HG03432 (cell line): Measurements from ENCODE around the gene KLHL18.
A peak's percentile ranks its signal among the peaks of the same experiment; 100 is the strongest.
"Not testable (repeated sequence)": the region's sequence is repeated elsewhere in the genome, so short reads cannot be mapped to it uniquely, and the experiment has no call there.

Experiments used
- ATAC-seq: cut with Tn5 transposase; IDR thresholded peaks from one replicate; pipeline ENCODE4 v1.9.1; 2021; ENCODE audit warnings: mild to moderate bottlenecking, moderate library complexity; ENCODE audit not compliant: unreplicated experiment

KLHL18 gene

DNA sequence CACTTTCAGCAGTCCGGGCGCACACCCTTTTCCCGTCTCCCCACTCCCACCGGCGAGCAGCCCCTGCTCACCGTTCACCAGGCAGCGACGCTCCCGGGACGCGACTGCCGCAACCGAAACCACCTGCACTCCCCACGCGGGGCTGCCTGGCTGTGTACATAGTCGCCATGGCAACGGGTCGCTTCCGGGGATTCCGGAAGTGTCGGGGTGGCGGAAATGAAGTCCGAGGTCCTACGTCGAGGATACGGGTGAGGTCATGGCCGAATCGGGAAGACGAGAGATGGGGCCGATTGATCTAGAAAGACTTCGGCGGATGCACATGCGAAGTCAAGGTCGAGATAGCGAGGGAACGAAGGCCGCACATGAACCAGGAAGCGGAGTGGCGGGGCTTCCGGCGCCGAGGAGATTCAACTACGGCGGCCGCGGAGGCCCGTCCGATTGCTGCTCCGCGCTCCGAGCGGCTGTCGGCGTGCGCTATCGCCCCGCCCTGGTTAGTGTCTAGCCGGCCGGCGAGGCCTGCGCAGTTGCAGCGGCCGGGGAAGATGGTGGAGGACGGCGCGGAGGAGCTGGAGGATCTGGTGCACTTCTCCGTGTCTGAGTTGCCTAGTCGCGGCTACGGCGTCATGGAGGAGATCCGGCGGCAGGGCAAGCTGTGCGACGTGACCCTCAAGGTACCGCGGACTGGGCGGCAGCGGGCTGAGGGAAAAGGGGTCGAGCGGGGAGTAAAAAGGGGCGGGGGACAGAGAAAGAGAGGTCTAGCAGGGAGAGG lies at the start of gene KLHL18, which contains the start of gene KIF9:
TSS of gene KLHL18 (plus strand) at position 521 of the 769 bp plus-strand sequence. CDS start at position 543, 22 bp downstream.
TSS of gene KIF9 (minus strand) at position 376 of the 769 bp plus-strand sequence. CDS start 5,425 bp downstream, outside the sequence.
- ATAC-seq, result peak; percentile 84

DNA sequence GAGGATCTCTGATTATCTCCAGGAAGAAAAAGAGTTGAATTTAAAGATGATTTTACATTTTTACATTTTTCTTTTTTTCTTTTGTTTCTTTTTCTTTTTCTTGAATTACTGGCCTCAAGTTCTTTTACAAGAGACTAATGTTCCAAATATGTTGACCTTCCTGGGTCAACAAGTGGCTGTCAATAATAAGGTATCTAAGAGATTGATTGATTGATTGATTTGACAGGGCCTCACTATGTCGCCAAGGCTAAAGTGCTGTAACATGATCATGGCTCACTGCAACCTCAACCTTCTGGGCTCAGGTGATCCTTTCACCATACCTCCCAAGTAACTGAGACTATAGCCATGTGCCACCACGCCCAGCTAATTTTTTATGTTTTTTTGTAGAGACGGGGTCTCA lies 44.7 kb upstream of the KLHL18 start:
- no peak for ATAC-seq

GRCh38 chr3:47239929-47240328 lies 42.8 kb upstream of the KLHL18 start:
- no peak for ATAC-seq

DNA sequence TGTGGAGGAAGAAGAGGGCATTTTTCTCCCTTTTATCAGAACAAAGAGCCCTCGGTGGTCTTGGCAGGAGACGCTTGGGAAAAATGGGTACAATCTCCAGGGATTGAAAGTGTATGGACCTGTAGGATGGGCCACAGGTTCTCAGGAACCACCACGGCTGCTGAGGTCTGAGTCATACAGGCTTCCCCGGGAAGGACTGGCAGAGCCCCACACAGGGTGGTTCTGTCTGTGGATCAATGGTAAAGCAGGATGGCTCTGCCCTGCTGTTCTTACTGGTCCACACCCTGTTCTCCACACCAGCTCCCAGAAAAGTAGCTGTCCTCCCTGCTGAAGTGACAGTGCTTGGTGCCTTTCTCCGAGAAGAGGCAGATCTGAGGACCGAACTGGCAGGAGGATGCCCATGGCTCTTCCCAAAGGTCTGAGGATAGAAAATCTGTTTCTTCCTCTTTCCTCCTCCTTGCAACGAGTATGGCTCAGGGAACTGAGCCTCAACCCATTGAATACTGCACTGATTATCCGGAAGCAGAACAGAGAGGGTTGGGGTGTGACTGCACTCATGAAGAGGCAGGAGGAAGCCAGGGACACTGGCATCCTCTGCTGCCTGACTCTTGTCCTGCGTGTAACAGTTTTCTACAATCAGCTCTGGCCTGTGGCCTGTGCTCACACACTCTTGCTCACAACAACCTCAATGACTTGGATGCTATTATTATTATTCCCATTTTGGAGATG lies 39.2 kb upstream of the KLHL18 start:
- no peak for ATAC-seq

DNA sequence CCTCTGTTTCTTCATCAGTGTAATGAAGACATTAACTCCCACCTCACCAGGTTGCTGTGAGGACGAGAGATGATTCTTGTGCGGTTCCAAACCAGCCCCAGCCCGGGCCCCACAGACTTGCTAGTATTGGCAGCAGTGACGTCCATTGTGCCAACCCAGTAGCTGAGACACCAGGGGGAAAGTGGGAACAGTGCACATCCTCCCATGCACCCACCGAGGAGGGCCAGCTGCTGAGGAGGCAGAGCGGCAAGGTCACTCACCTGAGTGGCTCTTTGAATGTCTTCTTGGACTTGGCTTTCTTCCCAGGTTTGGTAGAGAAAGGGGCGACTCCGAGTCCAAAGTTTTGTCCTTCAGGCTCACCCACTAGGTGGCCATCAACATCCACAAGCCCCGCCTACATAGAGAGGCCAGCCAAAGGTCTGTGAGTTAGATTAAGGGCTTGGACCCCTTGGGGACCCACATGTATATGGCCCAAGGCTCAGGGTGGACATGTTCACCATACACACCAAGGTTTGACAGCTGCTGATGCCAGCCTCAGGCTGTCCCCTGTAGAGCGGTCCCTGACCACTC lies 38.1 kb upstream of the KLHL18 start:
- no peak for ATAC-seq

DNA sequence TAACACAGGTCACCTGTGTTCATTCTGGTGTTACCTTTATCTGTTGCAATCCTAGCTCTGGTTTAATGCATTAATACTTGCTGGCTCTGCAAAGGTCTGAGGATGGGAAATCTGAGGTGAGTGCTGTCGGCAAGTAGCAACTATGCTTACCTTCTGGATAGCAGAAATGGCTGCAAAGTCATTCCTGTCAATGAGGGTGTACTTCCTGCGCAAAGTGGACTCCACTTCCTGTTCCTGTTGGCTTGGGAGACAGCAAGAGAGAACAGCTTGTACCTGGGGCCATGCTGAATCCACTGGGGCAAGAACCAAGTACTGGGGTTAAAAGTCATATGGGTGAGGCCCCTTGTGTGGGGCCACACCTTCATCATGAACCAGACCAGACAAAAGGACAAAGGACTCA lies 37.5 kb upstream of the KLHL18 start:
- no peak for ATAC-seq

GRCh38 chr3:47247131-47248064 lies 35.3 kb upstream of the KLHL18 start:
- no peak for ATAC-seq

- ATAC-seq, result no peak
Measured at GRCh38 chr3:47250309-47251060, 32.3 kb upstream of the KLHL18 start.

DNA sequence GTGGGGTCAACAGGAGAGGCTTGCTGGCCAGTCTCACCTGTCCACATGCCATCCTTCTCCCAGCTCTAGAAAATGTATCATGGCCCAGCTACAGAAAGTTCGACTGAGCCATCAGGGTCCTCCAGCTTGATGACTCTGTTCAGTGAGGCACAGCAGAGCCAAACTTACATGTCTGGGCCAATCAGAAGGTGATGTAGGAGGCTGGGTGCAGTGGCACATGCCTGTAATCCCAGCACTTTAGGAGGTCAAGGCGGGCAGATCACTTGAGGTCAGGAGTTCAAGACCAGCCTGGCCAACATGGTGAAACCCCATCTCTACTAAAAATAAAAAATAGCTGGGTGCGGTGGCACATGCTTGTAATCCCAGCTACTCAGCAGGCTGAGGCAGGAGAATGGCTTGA lies 31.7 kb upstream of the KLHL18 start:
- ATAC-seq, result not testable (repeated sequence)

DNA sequence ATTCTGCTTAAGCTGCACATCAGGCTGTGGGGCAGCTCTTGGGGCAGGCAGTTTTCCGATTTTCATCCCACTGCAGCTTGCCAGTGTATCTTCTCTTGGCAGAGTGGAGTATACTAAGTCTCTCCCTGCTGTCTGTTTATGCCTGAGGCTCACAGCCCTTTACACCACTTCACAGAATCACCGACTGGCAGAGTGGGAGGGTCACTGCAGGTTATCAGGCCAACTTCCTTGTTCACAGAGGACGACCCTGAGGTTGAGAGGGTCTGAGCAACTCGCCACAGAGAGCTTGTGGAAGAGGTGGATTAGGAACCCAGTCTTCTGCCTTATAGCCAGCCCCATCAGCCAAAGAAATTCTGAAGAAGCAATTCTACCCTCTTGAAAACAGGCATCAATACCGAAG lies 31.1 kb upstream of the KLHL18 start:
- no peak for ATAC-seq

- ATAC-seq, result not testable (repeated sequence)
Measured at GRCh38 chr3:47256331-47256730, 26.4 kb upstream of the KLHL18 start.

DNA sequence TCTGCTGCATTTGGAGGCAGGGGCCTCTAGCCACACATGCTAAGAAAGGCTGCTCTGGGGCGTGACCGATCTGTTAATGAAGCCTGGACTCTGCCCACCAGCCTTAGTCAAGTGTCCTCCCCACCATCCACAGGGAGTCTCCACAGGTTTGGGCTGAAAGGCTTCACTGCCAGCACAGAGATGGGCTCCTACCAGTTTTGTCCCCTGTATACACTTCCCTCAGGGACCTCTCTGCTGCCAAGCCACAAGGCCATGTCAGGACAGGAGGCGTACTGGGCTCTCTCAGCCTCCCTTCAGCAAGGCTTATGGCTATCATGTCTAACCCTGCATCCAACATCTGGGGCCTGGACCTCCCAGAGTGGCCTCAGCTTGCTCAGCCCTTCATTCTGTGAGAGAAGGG lies 23.6 kb upstream of the KLHL18 start:
- no peak for ATAC-seq

GRCh38 chr3:47260605-47261004 lies 22.1 kb upstream of the KLHL18 start:
- ATAC-seq, result no peak

- no peak for ATAC-seq
Measured at GRCh38 chr3:47261301-47261700, 21.4 kb upstream of the KLHL18 start.

- no peak for ATAC-seq
Measured at GRCh38 chr3:47265008-47265407, 17.7 kb upstream of the KLHL18 start.

GRCh38 chr3:47265725-47266428 lies 16.9 kb upstream of the KLHL18 start:
- no peak for ATAC-seq

GRCh38 chr3:47266709-47267489 lies 15.8 kb upstream of the KLHL18 start:
- peak; percentile 71 for ATAC-seq

DNA sequence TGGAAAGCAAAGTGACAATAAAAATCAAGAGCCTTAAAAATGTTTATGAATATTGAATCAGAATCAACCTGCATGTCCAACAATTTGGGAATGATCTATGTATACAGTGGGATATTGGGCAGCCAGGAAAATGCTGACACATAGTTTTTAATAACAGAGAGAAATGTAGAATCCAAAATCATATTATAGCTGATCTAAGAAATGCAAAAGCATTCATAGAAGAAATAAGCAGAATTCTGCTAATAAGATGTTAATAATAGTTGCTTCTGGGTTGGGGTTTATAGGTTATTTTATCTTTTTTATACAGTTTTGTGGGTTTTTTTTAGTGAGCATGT lies 15.3 kb upstream of the KLHL18 start:
- ATAC-seq, result no peak

DNA sequence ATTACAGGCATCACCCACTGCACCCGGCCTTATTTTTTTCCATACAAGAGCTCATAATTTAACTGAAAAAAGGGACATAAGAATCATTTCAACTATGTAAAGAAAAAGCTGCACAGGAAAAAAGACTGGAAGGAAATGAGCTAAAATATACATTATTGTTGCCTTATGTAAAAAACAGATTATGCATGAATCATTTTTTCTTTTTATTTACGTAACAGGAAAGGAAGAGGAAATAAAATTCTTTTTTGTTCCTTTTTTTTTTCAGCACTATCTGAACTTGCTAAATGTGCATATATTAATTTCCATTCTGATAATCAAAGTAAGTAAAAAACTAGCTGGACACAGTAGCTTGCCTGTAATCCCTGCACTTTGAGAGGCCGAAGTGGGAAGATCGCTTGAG lies 12.2 kb upstream of the KLHL18 start:
- no peak for ATAC-seq
